WTC11 (cell line): ENCODE results near the gene DUSP21.

Experiments
- AFF4 ChIP-seq: sonication (generic); formaldehyde crosslinking; IDR thresholded peaks from 2 replicates; pipeline ENCODE4 v1.8.1; 2023; ENCODE audit warnings: mild to moderate bottlenecking, missing genetic modification reagents, borderline replicate concordance
- ATF6 ChIP-seq: sonication (generic); formaldehyde crosslinking; IDR thresholded peaks from 2 replicates; pipeline ENCODE4 v1.8.1; 2023; ENCODE audit warnings: mild to moderate bottlenecking, missing genetic modification reagents
- CREB1 ChIP-seq: sonication (generic); formaldehyde crosslinking; IDR thresholded peaks from 2 replicates; pipeline ENCODE4 v1.8.0; 2023; ENCODE audit warnings: mild to moderate bottlenecking, missing genetic modification reagents
- CTCF ChIP-seq: fragments of 200-600 bp; IDR thresholded peaks from 2 replicates; pipeline ENCODE4 v1.8.0; 2022; ENCODE audit warnings: antibody characterized with exemption
- FOXJ3 ChIP-seq: sonication (generic); formaldehyde crosslinking; IDR thresholded peaks from 2 replicates; pipeline ENCODE4 v1.9.0; 2021; ENCODE audit warnings: missing genetic modification reagents, mild to moderate bottlenecking, borderline replicate concordance
- NR2C2 ChIP-seq: sonication (generic); formaldehyde crosslinking; IDR thresholded peaks from 2 replicates; pipeline ENCODE4 v1.8.0; 2022; ENCODE audit warnings: mild to moderate bottlenecking, missing genetic modification reagents
- RELA ChIP-seq: sonication (generic); formaldehyde crosslinking; IDR thresholded peaks from 2 replicates; pipeline ENCODE4 v1.8.1; 2022; ENCODE audit warnings: missing genetic modification reagents, mild to moderate bottlenecking, borderline replicate concordance
- SMAD4 ChIP-seq: sonication (generic); formaldehyde crosslinking; IDR thresholded peaks from 2 replicates; pipeline ENCODE4 v1.8.0; 2022; ENCODE audit warnings: mild to moderate bottlenecking, missing genetic modification reagents

GRCh38 chrX:44871114-44871645 lies 27.4 kb downstream of the DUSP21 start:
- TF ChIP-seq FOXJ3 (CRISPR knock-in tag) (no peak), NR2C2 (no peak), ATF6 (CRISPR knock-in tag) (no peak), CTCF (no peak), AFF4 (CRISPR knock-in tag) (no peak), CREB1 (no peak), SMAD4 (CRISPR knock-in tag) (no peak), RELA (CRISPR knock-in tag) (no peak)
